ENCODE results near the gene ACOXL.

Gene ACOXL

GRCh38 chr2:110978756-110979470, 246.5 kb downstream of the ACOXL start:
- FAIRE-seq: no peak
- no peak for DNase-seq (ENCODE audit: insufficient read length, low spot score)
- TF ChIP-seq CTCF (IDR thresholded peaks at IDR 0.05; ENCODE audit: insufficient read depth, missing control alignments): no peak

- TF ChIP-seq CTCF (IDR thresholded peaks at IDR 0.05; ENCODE audit: insufficient read depth, missing control alignments): no peak
- no peak for FAIRE-seq
- no peak for DNase-seq (ENCODE audit: insufficient read length, low spot score)
These were observed 247.3 kb downstream of the ACOXL start for GRCh38 chr2:110979471-110980338.

GRCh38 chr2:110980339-110981062, 248.1 kb downstream of the ACOXL start:
- FAIRE-seq (no peak), DNase-seq (ENCODE audit: insufficient read length, low spot score) (no peak)
- TF ChIP-seq CTCF (IDR thresholded peaks at IDR 0.05; ENCODE audit: insufficient read depth, missing control alignments): no peak

GRCh38 chr2:110983133-110983532, 250.8 kb downstream of the ACOXL start:
- DNase-seq (ENCODE audit: insufficient read length, low spot score) (no peak), FAIRE-seq (no peak)
- TF ChIP-seq CTCF (IDR thresholded peaks at IDR 0.05; ENCODE audit: insufficient read depth, missing control alignments): no peak

- FAIRE-seq (no peak), DNase-seq (ENCODE audit: insufficient read length, low spot score) (no peak)
- TF ChIP-seq CTCF (IDR thresholded peaks at IDR 0.05; ENCODE audit: insufficient read depth, missing control alignments): no peak
These were observed 252.5 kb downstream of the ACOXL start for GRCh38 chr2:110984694-110985490.

- FAIRE-seq: no peak
- TF ChIP-seq CTCF (IDR thresholded peaks at IDR 0.05; ENCODE audit: insufficient read depth, missing control alignments): no peak
- no peak for DNase-seq (ENCODE audit: insufficient read length, low spot score)
These were observed 258.1 kb downstream of the ACOXL start for GRCh38 chr2:110990440-110990839.
